Measurements from ENCODE around the gene RRP8.
A peak's percentile ranks its signal among the peaks of the same experiment; 100 is the strongest.

Gene RRP8

DNA sequence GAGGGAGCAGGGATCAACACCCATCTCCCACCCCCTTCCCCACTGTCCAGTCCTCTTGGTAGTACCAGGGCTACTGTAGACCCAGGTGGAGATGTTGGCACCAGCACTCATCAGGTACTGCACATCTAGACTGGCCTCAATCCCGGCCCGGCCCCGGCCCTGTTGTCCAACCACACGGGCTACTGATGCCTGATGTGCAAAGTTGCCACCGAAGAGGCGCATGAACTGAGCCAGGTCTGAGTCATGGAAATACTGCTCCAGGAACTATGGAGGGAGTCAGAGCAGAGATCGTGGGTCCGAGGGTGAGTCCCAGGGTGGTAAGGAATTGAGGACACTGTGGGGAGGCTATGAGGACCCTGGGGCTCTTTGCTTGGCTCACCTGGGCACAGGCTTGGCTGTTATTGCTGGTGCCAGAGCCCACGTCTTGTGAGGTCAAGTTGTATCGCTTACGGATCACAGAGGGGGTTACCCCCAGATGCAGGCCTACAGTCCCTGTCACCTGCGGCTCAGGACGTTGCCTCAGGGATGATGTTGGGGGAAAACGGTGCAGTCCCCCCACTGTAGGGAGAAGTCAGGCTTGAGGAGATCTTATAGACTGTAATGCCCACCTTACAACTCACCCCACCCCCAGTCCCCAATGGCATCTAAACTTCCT lies 13.3 kb upstream of the RRP8 start:
- no peak for DNase-seq

DNA sequence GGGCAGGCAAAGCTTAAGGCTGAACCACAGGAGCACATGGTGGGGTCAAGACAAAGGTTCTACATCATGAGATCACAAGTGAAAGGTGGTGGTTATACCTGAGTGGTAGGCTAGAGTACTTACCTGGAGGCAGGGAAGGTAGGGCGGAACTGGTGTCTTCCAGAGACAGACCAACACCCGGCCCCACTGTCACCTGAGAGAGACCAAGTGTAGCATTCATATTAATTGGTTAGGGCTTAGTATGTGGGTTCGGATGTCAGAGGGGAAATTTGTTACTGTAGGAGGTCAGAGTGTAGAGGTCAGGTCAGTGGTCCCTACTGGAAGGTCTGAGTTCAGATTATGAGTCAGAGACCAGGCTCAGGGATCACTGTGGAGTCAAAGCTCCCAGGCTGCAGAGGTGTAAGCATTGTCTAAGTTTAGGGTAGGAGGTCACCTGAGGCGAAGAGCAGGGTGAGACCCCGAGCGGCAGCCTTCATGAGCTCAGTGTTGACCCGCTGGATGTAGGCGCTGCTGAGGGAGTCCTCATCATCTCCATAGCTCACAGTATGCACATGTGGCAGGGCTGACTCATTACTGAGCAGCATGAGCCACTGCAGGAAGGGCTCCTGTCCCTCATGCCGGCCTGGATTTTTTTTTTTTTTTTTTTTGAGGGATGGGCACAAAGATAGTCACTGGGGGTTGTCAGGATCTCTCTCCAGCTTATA lies 12.6 kb upstream of the RRP8 start:
- DNase-seq, result no peak

DNA sequence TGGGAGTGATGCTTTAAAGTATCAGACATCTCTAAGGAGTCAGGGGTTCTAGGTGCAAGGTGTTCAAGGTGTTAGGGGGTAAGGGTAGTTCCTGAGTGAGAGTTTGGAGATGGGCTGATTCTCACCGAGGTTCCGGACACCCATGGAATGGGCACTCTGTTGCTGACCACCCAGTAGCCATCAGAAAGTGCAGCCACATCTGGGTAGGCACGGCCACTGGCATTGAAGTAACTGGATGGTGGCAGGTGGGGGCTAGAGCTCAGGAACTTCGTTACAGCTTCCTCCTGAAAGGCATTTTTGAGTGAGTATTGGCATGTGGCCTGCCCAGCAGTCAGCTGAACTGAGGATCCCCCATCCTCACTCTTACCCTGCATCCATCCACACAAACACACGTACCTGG lies 11.6 kb upstream of the RRP8 start:
- no peak for DNase-seq

DNA sequence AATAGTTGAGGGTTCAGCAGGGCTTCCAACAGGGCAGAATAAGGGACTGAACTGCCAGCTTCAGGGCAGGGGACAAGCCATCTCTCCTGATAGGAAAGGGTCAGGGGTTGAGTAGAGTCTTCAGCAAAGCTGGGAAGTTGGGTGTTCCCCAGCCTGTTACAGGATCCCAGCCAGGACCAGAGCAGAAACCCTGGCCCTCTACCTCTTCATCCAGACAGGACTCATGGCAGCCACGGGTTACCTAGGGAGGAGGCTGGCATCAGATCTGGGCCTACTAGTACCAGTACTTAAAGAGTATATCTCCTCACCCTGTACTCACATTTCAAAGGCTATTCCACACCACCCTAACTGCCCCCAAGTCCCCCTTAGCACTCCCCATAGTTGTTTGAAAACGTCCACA lies 11.0 kb upstream of the RRP8 start:
- no peak for DNase-seq

DNA sequence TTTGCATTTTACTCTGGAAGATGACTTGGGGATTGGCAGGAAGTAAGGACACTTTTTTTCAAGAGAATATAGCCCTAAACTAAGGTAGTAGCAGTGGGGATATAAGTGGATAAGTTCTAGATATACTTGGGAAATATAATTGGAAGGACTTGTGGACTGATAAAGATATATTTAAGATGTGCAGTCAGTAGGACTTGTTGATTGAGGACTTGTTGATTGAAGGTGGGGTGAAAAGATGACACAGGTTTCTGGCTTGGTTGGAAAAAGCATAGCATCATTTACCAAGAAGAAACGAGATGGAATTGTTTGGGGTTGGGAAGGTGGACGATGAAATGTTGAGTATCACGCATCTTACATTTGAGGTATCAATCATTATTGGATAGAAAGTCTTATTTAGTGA lies 10.1 kb upstream of the RRP8 start:
- DNase-seq, result no peak

DNA sequence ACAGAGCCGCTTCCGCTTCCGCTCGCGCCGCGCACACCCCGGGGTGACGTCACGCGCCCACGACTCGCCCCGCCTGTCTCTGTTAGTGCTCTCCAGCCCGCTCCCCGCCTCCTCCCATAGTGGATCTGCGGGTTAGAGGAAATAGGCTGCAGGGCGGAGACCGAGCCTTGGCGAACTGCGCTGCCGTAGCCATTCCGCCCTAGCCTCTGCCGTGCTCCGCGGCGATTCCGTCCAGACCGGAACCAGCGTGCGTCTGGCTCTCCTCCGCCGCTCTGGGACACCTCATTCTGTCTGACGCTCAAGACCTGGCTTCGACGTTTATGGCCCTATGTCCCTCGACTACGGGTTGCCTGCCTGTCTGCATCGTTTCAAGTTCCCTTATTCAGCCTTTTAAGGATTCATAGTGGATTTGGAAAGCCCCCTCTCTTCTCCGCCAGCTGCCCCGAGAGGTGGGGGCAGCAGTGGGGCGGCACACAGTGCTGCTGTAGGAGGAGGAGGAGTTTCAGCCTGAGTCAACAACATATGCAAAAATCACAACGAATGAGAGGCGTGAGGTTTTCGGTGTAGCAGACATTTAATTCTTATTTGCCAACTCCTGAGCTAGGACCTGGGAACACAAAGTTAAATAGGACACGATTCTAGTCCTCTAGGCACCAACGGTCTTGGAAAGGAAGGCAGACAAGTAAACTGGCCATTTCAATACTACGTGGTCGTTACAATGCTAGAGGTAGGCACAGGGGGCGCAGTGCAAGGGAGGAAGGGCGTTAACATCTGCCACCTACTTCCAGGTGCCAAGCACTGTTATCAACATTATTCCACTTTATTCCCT lies 9.0 kb upstream of the RRP8 start, which contains the start of gene TAF10:
Gene TAF10 (minus strand): TSS at position 4 of the 829 bp plus-strand sequence. CDS start 27 bp downstream, outside the sequence.
- DNase-seq, result peak; percentile 88

DNA sequence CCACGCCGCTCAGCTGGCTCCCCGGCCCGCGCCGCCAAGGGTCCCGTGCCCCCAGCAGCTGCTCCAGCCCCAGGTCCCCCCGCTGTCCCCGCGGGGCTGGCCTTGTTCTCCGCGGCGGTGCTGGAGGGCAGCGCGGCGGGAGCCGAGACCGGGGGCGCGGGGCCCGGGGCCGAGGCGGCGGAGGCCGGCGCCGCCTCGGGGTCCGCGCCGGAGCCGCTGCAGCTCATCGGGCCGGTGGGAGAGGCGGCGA lies 8.5 kb upstream of the RRP8 start:
- no peak for DNase-seq

DNA sequence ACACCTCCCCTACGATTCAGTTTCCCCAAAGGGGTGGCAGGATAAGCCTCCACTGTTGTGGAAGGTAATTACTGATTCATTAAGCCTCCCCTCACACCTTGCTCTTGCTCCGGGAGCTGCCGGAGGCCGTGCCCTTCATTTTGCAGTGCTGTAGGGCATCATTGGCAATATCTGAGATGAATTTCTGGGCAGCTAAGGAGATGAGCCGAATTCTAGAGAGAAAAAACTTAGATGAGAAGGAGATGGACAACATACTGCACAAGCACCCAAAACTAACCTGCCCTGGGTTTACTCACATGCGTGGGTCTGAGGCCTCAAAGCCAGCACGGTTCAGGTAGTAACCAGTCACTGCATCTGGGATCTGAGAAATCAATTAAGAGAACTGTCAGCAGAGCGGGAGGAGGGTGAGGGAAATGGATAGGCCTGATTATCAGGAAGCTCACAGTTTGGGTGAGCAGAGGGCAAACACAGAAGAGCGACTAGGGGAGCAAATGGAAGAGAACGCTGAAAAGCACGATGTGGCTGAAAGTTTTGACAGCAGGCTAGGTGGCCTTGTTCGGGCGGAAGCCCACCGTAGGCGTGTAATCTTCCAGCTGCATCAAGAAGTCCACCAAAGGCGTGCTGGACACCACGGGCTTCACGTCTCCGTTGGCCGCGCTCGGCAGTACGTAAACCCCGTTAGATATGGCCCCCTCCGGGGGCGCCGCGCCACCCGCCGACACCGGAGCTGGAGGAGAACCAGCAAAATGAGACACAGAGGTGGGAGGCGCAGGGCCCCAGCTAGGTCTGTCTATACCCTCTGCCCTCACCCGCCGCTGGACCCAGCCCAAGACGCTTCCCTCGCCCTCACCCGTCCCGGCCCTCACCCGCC lies 7.9 kb upstream of the RRP8 start:
- no peak for DNase-seq

DNA sequence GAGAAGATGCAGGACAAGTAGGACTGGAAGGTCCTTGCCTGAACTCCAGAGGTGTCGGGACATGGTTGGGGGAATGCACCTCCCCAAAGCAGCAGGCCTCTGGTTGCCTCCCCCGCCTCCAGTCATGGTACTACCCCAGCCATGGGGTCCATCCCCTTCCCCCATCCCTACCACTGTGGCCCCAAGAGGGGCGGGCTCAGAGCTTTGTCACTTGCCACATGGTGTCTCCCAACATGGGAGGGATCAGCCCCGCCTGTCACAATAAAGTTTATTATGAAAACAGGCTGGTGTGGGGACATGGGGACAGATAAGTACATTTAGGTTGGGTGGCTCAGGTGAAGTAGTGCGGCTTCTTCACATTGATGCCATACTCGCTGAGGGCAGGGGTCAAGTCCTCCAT lies 7.2 kb upstream of the RRP8 start:
- no peak for DNase-seq

DNA sequence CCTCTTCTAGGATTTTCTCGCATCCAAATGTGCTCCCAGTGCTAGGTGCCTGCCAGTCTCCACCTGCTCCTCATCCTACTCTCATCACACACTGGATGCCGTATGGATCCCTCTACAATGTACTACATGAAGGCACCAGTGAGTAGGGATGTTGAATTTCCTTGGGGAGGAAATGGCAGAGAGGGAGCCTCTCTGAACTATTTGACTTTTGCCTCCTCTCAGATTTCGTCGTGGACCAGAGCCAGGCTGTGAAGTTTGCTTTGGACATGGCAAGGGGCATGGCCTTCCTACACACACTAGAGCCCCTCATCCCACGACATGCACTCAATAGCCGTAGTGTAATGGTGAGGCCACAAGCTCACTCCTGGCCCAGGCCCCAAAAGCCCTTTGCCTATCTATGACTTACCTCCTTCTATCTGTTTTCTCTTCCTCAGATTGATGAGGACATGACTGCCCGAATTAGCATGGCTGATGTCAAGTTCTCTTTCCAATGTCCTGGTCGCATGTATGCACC lies 6.1 kb upstream of the RRP8 start:
- no peak for DNase-seq

DNA sequence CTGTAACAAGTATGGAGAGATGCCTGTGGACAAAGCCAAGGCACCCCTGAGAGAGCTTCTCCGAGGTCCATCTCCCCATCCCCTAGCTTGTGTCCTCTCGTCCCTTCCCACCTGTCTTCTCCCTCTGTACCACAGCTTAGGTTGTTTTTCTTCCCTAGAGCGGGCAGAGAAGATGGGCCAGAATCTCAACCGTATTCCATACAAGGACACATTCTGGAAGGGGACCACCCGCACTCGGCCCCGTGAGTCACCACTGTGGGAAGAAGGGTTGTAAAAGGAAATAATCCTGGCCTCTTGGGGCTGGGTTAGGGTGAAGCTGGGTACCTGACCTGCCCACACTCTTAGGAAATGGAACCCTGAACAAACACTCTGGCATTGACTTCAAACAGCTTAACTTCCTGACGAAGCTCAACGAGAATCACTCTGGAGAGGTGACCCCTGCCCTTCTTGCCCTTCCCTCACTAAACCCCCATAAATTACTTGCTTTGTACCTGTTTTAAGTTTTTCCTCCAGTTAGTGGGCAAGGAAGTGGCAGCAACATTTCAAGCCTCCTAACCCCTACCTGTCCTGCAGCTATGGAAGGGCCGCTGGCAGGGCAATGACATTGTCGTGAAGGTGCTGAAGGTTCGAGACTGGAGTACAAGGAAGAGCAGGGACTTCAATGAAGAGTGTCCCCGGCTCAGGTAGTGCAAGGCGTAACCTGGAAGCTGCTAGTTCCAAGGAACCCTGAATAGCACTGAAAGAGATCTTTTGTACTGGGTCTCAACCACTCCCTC lies 5.5 kb upstream of the RRP8 start:
- DNase-seq, result no peak

DNA sequence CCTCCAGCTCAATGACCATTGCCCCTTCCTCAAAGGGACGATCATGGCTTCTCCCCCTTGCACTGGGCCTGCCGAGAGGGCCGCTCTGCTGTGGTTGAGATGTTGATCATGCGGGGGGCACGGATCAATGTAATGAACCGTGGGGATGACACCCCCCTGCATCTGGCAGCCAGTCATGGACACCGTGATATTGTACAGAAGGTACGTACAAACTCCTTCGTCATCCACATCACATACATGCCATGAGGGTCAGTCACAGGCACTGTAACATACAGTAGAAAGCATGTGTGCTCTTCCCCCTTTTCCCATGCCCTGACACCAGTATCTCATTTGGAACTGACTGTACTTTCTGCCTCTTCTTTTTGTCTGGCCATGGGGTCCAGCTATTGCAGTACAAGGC lies 4.6 kb upstream of the RRP8 start:
- no peak for DNase-seq

DNA sequence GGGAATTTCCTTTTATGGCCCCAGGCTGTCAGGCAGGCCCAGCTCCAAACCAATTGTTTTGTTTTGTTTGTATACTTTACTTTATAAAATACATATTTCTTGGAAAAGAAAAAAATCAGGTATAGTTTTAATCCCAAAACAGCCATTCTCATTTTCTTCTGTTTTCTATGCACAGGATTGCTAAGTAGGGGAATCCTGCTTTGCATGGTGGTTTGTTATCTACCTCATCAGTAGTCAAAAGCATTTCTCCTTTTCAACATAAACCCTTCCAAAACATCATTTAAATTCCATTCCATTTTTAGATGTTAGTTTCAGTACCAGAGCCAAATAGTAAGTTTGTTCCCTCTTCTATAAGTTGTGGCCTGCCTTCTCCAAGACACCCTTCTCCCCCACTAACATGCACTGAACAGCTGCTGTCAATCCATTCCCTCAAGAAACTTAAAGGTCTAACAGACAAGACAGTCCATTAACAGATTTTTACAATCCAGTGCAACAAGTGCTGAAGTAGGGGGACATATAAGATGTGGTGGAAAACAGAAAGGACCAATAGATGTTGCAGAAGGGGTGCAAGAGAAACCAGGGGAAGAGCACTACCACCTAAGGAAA lies 3.9 kb upstream of the RRP8 start:
- DNase-seq, result no peak

DNA sequence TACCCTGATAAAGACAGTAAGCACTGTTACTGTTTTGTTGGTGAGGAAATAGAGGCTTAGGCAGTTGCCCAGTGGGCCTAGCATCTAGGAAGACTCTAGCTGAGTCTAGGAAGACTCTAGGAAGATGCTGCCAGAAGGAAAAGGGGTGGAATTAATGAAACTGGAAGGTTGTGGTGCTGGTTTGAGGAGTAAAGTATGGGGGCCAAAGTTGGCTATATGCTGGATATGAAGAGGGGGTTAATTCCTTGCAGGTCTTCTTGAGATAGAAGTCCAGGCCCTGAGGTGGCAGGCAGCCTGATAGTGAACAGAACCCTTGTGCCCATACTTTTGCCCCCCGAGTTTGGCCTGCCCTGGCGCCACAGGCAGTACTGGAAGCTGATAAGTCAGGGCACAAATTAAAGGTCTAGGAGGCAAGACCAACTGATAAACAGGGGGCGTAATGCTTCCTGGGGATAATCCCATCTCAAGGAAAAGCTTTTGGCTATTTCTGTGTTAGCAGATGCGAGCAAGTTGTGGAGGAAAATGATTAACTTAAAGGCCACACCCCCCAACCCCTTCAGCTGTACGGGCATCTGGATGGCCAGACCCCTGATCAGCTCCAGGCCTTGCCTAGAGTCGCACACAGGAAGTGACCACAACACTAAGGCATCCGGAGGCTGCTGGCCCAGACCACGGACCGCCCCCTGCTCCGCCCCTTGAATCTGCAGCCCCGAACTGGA lies 3.2 kb upstream of the RRP8 start:
- no peak for DNase-seq

DNA sequence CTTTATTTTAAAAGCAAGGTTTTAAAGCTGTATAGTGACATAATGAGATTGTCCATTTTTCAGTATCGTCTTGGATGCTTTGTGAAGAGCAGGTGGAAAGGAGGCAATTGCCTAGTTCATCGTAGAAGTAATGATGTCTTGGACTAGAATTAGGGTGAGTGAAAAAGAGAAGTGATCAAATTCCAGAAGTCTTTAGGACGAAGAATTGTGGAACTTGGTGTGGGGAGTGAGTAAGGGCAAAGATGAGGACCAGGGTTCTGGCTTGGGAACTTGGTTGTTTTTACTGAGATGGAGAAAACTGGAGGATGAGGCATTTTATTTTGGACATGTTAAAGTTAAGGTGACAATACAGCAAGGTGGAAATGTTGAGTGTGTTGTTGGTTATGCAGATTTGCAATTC lies 1.4 kb upstream of the RRP8 start:
- no peak for DNase-seq

DNA sequence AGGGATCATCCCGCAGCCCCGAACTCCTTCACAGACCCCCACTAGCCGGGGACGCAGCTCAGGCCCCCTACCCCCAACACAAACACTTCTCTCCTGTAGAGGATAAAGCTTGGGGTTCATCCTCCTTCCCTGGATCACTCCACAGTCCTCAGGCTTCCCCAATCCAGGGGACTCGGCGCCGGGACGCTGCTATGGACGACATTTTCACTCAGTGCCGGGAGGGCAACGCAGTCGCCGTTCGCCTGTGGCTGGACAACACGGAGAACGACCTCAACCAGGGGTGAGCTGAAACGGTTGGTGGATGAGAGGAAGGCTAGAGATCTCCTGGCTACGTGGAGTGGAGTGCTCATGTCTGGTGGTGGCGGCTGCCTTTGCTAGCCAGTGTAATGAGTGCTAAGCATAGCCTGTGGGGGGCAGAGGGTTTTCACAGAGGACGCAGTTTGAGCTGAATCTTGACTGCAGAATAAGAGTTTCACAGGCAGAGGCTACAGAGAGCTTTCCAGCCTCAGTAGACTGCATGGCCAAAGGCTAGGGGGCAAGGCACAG lies 738 bp upstream of the RRP8 start:
- no peak for DNase-seq

DNA sequence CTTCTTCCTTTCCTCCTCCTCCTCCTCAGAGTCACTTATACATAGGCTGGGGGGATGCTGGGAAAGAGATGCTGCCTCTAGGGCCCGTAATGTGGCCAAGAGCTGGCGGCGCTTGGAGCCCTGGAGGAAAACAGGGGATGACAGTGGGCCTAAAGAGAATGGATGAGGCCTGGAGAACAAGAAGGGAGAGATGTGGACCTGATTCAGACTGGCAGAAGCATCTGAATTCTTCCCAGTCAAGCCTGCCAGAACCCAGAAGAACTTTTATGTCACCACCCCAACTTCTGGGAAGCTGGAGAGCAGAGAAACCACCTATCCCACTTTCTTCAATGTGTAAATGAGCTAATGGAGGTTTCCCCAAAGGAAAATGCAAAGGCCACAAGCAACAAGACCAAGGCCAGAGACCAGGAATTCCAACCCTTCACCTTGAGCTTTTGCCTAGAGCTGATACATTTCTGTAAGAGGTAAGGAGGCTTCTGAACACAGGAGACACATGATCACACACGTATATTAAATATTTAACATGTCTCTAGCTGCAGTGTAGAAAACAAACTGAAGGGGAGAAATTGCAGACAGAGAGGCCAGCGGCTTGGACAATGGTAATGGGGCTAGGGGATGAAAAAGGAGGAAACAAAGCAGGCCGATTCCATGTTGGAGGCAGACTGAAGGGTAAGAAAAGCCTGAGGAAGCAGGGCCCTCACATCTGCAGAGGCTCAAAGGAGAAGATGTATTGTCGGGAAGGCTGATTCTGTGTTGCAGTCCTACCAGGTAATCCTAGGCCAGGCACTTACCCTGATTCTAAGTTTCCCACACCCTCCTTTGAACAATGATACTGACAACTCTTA lies 1.1 kb downstream of the RRP8 start:
- no peak for DNase-seq

DNA sequence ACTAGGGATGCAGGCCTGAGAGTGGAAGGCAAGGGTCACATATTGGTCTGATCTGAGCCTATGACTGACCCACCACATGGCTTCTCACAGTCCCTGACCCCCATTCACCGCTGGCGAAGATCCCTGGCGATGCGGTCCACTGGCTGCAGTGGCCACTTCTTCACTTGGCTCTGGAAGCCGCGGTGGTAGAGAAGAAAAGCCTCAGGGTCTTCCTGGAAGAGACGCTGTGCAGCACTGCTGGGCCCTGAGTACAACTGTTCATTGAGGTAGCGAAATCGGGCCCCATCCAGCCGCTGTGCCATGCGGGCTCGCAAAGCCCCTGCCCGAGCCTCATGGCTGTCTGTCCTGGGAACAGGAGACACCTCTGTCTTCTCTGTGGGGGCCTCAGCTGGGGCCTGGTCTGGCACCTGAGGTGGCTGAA lies 2.4 kb downstream of the RRP8 start:
- no peak for DNase-seq

DNA sequence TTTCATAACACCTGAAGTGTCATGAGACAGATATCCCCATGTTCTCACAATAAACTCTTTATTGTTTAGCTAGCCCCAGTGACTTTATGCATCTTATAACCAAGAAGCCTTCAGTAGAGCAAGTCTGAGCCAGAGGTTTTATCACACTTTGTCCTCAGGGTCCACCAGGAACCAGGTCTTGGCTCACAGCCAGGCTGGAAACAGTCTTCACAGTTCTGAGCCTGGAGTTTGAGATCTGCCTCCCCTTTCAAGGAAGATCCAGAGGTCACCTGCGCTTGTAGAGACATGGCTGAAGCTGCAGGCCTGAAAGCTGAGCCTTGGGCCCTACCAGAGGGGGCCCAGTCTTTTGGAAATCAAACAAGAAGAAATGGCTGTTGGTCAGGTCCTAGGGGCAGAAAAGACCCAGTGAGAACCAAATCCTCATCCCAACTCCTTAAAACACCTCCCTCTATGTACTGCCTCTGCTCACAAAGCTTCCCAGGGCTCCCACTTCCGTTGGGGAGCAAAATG lies 3.5 kb downstream of the RRP8 start:
- DNase-seq, result no peak

DNA sequence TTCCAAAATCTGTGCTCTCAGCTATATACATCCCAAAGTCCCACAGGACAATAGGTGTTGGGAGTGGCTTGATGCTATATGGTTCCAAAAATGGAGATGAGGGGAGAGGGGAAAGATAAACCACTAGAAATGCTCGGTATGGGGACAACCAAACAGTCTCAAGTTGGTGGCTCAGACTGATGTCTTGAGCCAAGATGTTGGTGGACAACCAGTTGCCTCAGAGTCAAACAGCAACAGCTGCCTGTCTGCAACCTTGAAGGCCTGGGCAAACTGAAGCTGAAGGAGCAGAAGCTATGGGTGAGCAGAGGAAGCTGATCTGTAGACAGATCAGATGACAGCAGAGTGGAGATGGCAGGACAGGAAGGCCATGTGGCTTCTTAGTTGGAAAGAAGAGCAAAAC lies 4.0 kb downstream of the RRP8 start:
- DNase-seq, result no peak
